Measurements from ENCODE around the gene SLC4A3.
"Not testable (repeated sequence)": the region's sequence is repeated elsewhere in the genome, so short reads cannot be mapped to it uniquely, and the experiment has no call there.

The SLC4A3 gene

GRCh38 chr2:219648963-219649362 lies 21.5 kb downstream of the SLC4A3 start:
- no peak for DNase-seq

DNA sequence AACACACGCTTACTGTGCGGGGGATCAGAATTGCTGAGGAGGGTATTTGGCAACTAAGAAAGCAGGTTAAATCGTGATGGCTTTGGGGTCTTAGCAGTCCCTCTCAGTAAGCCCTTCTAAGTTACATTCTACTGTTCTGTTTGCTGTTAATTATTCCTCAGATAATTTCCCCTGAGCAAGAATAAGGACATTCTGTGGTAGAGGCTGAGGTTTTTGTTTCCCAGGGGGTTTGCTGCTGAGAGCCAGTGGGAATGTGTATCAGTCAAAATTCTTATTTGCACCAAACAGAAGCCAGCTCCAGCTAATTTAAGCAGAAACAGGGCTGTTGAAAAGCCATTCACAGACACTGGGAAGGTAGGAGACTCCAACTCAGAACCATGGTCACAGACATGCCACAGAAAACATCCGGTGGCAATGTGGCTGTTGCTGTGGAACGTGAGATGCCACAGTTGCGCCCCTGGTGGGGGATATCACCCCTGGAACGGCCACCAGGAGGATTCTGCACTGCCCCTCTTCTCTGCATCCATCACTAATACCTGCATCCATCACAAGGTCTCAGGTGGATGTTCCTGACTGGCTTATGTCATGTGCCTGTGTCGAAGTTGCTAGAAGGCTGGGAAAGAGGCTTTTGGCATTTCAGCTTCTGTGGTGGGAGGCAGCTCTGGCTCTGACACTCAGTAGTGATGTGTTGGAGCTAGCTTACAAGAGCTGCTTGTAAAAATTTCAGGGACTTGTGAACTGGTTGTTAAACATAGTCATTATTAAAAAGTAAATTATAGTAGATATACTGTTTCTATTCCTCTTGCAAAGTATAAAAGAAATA lies 23.2 kb downstream of the SLC4A3 start:
- no peak for DNase-seq

DNA sequence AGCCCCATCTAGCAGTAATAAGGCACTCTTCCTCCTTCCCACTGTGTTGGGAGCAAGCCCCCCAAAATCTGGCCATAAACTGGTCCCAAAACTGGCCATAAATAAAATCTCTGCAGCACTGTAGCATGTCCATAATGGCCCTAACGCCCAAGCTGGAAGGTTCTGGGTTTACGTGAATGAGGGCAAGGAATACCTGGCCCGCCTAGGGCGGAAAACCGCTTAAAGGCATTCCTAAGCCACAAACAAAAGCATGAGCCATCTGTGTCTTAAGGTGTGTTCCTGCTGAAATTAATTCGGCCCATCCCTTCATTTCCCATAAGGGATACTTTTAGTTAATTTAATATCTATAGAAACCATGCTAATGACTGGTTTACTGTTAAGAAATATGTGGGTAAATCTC lies 24.2 kb downstream of the SLC4A3 start:
- DNase-seq: not testable (repeated sequence)

DNA sequence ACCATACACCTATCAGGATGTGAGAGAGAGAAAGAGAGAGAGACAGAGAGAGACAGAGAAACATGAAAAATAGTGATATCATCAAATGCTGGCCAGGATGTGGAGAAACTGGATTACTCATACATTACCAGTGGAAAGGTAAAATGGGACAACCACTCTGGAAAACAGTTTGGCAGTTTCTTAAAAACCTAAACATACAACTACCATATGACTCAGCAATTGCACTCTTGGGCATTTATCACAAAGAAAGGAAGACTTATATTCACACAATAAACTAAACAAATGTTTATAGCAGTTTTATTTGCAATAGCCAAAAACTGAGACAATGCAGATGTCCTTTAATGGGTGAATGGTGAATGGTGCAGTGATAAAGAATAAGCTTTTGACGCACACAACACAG lies 29.1 kb downstream of the SLC4A3 start:
- DNase-seq: no peak

- no peak for DNase-seq
Measured at GRCh38 chr2:219658196-219658846, 30.9 kb downstream of the SLC4A3 start.

DNA sequence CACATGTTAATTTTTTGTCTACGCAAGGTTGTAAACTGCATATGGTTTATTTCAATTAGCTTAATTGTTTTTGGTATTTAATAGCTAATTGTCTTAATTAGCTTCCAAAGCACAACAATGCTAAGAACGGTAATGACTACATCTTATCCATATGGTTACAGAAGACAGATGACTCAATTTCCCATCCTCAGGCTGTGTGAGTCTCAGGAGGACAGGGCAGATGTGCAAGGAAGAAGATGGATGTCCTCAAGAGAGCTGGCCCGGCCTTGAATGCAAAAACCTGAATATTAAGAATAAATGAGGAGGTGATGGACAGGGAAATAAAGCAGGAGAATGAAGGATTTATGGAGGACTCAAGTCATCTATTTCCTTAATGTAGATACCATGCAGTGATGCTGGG lies 31.4 kb downstream of the SLC4A3 start:
- DNase-seq: no peak

DNA sequence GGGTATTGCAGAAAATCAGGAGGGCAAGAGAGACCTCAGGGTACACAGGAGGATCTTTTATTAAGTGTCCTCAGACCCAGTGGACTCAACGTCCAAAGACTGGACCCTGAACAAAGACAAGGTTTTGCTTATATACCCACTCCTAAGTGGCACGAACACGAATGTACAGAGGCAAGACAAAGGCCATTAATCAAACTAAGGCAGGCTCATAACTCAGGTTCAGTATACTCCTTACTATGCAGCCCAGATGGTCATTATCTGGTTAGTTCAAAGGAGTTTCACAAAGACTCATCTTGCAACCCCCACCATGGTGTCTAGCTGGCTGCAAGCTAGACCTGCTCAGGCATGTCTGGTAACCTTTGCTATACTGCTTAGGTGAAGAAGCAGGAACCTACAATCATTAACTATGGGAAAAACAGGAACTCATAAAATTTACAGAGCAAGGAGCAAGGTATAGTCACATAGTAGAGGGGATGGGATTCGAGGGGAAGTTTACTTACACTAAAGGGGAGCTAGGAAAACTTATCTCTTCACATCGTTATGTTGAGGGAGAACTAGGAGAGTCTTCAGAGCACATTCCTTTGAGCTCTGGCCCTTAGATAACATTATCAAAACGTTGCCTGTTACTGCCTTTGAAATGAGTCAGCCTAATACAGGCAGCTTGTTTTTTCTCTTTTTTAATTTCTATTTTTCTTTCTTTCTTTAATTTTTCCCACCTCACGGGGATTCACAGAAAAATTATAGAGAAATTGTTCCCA lies 33.9 kb downstream of the SLC4A3 start:
- DNase-seq: no peak

GRCh38 chr2:219661955-219662395 lies 34.5 kb downstream of the SLC4A3 start:
- DNase-seq: no peak

DNA sequence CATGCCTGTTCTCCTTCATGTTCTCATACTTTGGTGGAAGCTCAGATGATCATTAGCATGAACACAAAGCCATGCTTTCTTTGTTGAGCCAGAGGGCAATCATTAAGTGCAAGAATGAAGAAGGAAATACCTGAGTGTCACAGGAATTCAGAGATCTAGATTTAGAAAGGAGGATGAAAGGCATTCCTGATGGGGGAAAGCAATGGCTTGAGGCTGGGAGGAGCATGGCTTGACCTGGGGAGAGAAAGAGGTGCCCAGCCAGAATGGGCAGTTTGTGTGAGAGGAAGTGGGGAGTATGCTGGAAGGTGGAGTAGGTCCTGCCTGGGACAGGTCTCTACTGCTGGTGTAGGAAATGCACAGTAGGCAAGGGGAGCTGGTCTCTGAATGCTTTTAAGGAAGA lies 35.1 kb downstream of the SLC4A3 start:
- no peak for DNase-seq

- no peak for DNase-seq
Measured at GRCh38 chr2:219663116-219663762, 35.8 kb downstream of the SLC4A3 start.

GRCh38 chr2:219664041-219664440 lies 36.6 kb downstream of the SLC4A3 start:
- DNase-seq: no peak

- no peak for DNase-seq
Measured at GRCh38 chr2:219664944-219665343, 37.5 kb downstream of the SLC4A3 start.

DNA sequence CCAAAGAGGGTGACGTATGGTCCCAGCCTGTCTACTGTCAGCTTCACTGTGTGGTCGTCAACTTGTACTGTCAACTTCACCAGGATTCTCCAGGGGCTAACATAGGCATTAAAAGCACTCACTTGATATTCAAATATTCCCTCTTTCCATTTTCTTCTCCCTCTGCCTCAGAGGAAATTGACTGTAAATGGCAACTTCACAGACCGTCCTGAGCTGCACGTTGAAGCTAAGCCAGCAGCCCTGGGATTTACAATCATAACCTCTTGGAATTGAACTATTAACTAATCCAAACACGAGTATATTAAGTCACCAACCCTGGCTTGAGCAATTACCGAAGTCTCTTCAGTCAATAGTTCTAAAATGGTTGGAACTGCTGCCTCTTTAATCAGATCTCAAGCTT lies 38.5 kb downstream of the SLC4A3 start:
- DNase-seq: no peak

DNA sequence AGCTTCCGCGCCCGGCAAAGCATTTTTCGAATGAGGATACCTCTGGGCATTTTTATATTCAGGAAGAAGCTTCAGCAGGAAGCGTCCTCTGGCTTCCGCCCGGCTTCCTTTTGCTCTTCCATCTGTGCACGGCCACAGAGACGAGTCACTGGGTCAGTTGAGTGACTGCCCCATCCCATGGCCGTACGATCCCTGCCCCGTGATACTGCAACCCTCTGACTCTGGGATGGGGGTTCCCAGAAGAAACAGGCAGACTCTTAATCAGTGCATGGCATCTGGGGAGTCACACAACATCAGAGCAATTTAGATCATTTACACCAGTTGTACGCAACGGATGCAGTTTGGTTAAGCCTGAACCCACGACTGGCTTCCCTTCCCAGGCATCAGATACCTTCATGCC lies 40.9 kb downstream of the SLC4A3 start:
- no peak for DNase-seq

DNA sequence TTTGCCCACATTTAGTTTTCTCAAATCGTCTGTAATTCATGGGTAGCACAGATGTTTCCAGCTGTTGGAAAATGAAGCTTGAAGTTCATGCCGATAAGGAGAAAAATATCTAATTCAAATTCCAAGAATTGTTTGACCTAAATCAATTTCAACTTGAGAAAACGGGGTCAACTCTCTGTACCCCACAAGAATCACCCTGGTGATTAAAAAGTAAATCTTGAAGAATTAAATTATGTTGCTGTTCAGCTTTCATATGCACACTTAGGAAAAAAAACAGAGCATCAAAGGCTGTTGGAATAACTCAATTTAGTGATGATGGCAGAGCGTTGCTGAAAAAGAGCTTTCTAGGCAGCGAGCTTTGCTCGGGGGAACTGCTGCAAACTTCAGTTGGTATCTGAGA lies 43.0 kb downstream of the SLC4A3 start:
- no peak for DNase-seq

DNA sequence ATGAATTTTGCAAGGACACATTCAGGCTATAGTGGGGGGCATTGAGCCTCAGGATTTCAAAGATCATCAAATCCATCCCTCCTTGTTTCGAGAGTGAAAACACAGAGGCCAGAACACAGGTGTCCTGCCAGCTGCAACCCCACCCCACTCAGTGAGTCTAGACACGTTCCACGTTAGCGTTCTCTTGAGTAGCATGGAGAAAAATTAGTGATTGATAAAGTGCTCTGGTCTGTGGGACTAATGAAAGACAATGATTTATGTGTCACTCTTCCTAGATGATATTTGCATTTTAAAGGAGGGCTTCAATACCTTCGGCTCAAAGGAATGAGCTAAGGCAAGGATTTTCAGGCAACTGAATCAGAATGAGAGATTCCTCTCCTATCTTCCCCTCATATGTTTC lies 43.8 kb downstream of the SLC4A3 start:
- no peak for DNase-seq

DNA sequence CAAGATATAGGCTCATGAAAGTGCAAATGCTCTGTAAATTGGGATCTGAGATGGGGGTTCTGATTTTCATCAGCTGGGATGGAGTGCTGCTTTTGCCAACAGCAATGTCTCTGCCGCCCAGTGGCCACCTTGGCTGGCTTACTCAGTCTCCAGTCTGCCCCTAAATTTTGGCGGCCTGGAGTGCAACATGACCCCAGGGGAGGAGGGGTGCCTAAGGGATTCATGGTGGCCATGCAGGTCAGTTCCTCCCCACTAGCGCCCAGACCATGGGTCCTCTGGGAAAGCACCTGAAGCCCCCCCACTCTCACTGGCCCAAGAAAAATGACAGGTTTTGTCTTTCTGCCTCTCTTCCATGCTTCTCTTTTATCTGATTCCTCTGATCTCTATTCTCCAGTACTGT lies 45.0 kb downstream of the SLC4A3 start:
- no peak for DNase-seq

- no peak for DNase-seq
Measured at GRCh38 chr2:219675221-219675620, 47.8 kb downstream of the SLC4A3 start.

- peak; percentile 21 for DNase-seq
Measured at GRCh38 chr2:219676586-219676985, 49.2 kb downstream of the SLC4A3 start.

- no peak for DNase-seq
Measured at GRCh38 chr2:219679041-219679440, 51.6 kb downstream of the SLC4A3 start.

- DNase-seq: no peak
Measured at GRCh38 chr2:219679571-219679970, 52.1 kb downstream of the SLC4A3 start.

- DNase-seq: peak; percentile 95
Measured at GRCh38 chr2:219680958-219681693, 53.7 kb downstream of the SLC4A3 start.
